Neural progenitor cell (in vitro differentiated cells): ENCODE data around the gene RAB3D.

Source experiments
- CTCF ChIP-seq: fragments of 200-600 bp; sonication (generic); IDR thresholded peaks from 2 replicates; pipeline ENCODE4 v1.5.1; 2017; ENCODE audit warnings: antibody characterized with exemption, mild to moderate bottlenecking
- EZH2 ChIP-seq: fragments of 200-600 bp; sonication (generic); IDR thresholded peaks from 2 replicates; pipeline ENCODE4 v1.6.1; 2017; ENCODE audit warnings: antibody characterized with exemption, mild to moderate bottlenecking, moderate library complexity
- EZH2phosphoT487 ChIP-seq: fragments of 200-600 bp; sonication (generic); IDR thresholded peaks from 2 replicates; pipeline ENCODE4 v1.6.1; 2017; ENCODE audit warnings: antibody characterized with exemption

GRCh38 chr19:11346104-11346940 lies 6.9 kb upstream of the RAB3D start, which contains the start of the genes CCDC159 and TMEM205:
- TF ChIP-seq CTCF (peak; percentile 7), EZH2 (no peak), EZH2phosphoT487 (no peak)
